GM18508 (cell line): ENCODE results near the gene SAMD14.

ENCODE experiments used
- ATAC-seq: cut with Tn5 transposase; IDR thresholded peaks from one replicate; pipeline ENCODE4 v1.9.1; 2021; ENCODE audit warnings: moderate number of reproducible peaks; ENCODE audit not compliant: insufficient read depth, unreplicated experiment

SAMD14 gene

DNA sequence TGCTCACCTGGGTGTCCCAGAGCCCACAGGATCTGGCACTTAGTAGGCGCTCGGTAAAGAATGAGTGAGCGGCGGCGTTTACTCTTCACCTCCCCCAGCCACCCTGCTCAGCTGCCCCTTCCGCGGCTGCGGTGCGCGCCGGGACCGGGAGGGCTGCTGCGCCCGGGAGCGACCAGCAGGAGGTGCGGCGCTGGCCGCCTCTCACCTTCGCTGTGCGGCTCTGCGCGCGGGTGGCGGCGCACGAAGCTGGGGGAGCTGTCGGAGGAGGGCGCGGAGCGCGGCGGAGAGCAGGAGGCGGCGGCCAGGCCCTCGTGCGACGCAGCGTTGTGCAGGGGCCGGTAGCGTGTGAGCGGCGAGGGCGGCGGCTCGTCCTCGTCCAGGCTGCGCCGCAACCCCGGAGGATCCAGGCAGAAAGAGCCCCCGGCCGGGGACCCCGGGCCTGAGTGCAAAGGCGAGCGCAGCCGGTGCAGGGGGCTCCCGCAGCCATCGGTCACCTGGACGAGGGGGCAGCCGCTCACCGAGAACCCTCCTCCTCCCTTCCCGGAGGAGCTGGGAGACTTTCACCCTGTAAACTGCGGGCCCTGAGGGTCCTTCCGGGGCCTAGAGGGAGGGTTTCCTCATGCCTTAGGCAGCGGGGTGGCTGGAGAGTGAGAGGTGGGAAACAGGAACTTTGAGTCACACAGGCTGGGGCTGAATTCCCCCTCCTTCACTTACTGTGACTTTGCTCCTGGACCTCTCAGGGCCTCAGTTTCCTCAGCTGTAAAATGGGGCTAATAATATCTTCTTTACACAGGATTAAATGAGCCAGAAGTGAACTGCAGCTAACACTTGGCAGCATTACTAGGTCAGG is 12.5 kb downstream of the SAMD14 start:
- no peak for ATAC-seq

DNA sequence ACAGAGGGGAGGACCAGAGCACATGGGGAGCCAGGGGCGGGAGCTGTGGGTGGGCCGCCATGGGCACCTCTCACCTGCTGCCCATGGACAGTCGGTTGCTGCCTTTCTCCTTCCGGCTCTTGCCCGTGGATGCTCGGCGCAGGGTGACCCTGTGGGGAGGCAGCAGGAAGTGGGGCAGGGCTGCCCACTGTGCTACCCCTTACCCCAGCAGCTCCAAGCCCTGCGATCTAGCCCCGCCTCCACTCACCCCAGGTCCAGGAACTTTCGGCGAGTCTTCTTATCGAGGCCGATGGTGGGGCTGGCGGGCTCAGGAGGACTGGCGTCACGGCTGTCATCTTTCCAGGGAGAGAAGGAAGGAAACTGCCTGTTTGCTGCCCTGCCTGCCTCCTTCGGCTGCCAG is 14.2 kb downstream of the SAMD14 start:
- no peak for ATAC-seq

DNA sequence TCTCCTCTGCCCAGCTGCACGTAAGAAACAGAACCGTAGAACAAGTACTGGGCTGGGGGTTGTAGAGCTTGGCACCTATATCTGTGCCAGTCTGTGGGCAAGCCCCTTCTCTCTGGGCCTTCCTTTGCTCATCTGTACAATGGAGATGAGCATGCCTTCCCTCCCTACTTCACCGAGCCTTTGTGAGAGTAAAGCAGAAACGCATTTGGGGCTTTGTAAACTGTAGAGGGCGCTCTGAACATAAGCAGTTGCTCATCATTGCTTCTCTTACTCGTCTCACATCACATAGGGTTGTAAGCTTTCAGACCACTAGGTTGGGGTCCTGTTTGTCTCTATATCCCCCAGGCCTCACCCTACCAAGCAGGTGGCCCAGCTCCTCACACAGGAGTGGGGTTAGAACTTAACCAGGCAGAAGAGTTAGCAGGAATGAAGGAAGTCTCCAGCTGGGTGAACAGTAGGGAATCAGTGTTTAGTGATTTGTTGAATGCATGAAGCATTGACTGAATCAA is 15.1 kb downstream of the SAMD14 start:
- ATAC-seq, result no peak

DNA sequence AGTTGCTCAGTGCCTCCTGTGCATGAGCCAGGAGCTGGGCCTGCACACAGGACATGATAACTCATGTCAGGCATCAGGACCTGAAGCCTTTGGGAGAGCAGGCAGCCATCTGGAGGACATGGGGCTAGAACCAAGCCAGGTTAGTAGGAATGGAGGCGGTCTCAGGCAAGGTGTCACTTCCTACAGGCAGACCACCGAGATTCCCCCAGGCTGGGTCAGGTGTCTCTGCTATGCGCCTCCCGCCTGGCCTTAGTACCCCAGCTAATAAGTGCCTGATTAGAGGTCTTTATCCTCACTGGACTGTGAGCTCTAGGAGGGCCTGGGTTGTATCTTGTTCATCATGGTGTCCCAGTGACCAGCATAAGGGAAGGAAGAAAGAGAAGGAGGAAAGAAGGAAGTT is 15.6 kb downstream of the SAMD14 start:
- ATAC-seq, result no peak

DNA sequence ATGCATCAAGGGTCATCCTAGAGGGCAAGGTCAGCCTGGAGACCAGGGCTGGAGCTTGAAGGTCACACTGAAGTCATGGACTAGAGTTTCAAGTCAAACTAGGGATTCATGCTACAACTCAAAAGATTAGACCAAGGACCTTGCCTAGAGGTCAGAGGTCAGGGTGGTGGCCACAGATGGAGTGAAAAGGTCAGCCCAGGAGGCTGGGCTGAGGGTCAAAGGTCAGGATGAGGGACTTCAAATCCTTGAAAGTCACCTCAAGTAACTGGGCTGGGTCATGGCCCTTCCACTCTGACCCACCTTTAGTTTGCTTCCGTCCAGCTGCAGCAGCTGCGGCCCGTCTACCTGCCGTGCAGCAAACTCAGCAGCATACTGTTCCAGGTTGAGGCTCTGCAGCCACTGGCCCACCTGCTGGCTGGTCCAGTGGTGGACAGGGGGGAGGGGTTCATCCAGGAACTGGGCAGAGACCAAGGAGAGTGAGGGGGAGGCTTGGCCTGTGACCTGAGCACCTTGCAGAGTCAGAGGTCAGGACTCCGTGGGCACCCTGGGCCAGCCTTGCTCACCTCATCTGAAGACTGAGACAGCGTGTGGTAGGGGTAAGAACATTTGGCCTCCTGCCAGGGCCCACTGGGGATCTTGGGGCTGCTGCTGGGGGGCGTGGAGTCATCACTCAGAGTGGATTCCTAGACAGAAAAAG is 16.2 kb downstream of the SAMD14 start:
- no peak for ATAC-seq

DNA sequence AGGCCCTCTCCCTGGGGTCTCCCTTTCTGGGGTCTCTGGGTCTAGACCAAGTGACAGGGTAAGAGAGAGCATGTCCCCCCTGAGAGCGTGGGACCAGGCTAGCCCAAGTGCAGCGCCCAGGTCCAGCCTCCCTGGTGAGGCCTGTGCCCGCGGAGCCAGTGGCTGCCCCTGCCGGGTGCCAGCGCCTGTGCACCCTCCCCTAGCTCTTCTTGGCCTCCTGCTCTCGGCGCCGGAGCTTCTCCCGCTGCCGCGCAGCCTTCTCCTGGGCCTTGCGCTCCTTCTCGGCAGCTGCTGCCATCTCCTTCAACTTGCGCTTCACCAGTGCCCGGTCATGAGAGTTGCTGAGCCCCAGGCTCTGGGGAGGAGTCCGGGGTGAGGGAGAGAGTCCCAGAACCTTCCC is 17.3 kb downstream of the SAMD14 start:
- no peak for ATAC-seq

DNA sequence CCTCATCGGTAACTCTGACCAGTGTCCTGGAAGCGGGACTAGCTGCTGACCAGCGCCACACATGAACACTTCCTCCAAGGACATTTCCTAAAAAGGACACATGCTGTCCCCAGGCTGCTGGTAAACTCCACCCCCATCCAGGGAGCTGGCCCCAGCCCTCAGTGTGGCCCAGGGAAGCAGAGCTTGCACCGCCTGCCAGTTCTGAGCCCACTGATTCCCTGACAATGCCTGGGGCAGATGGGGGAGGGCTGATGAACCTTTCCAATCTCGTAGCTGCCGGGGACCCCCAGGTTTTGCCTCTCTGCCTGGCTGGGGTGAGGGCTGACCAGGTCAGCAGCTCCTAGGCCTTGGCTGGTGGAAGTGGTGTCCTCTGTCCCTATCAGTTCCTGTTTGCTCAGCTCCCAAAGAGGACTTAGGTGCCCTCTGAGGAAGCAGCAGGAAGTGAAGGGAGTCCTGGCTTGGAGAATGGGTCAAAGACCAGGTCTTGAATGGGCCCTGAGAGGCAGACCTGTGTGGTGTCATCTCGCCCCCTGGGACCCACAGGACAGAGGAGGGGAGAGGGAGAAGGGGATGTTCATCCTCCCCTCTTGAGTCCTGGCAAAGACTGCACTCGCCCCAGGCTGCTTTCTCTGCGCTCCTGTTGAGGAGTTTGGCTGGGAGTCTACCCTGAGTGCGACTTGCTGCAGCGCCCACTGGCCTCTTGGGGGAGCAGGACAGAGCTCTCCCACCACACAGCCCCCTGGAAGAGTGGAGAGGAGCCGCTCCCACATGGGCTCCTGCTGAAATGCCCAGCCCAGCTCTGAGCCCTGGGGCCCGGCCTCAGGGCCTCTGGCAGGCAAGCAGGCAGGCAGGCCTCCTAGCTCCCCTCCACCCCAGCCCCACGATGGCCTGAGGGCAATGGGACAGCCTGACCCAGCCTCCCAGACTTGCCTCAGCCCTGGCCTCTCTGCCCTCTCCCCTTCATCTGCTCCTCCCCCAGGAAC is 18.0 kb downstream of the SAMD14 start:
- ATAC-seq, result no peak

DNA sequence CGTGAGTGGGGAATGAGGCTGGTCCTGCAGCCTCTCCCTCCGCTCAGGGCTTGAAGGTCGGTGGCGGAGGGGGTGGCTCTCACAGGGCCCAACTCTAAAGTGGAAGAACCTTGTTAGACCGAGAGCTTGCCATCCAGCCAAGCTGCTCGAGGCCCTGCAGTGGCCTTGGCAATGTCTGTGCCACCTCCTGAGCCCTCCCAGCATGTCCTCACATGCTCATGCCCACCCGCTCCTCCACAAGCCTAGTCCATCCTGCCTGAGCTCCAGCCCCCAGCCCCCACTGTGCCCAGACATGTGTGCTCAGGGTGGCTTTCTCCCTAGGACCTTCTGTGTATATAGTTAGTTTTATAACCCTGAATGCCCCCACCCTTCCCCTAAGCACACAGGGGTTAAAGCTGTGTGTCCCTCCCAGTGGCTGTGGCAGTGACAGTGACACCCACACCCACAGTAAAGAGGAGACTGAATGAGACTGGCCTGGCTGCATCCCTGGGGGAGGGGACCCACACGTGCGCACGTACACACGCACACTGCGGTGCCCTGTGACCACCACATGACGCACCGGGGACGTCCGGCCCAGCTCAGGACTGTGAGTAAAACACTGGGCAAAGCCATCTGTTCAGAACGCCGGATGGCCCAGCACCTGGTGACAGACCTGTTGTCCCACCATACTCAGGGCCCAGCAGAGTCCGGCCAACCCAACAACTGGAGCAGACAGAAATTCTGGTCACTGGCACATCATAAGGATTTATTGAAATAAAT is 19.2 kb downstream of the SAMD14 start:
- ATAC-seq, result no peak

DNA sequence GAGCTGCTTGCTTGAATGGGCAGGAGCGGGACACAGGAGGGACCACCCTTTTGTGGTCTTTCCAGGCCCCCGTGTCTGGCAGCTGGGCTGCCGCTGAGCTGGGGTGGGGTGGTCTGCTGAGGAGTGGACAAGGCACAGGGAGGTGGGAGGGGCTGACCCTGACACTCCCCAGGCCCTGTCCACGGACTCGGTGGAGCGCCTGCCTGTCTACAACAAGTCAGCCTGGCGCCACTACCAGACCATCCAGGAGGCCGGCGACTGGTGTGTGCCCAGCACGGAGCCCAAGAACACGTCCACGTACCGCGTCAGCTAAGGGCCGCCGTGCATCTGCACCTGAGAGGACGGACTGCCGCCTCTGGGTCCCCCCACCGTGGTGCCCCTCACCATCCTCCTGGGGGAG is 20.2 kb downstream of the SAMD14 start:
- no peak for ATAC-seq

DNA sequence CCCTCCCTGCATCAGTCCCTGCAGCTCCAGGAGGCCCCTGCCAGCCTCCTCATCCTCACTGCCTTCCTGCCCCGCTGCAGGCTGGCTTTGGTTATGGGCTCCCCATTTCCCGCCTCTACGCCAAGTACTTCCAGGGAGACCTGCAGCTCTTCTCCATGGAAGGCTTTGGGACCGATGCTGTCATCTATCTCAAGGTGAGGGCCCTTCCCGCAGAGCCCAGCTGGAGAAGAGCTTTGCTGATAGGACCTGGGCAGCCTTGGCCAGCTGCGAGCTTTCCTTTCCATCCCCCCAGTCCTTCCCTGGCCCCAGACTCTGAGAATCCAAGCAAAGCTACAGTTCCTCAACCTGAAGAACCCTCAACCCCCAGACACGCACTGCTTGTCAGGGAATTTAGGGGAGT is 20.8 kb downstream of the SAMD14 start:
- no peak for ATAC-seq

DNA sequence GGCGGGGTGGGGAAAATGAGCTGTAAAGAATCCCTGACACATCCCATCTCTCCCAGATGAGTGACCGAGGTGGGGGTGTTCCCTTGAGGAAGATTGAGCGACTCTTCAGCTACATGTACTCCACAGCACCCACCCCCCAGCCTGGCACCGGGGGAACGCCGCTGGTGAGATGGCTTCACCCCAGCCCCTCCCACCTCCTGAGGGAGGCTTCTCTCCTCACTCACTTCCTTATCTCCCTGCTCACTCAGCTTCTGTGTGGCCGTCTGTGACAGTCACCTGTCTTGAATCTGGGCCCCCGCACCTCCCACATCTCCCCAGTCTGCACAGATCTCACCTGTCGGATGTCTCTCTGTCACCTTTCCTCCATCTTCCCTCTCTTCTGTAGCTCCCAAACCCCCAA is 21.4 kb downstream of the SAMD14 start:
- ATAC-seq, result no peak

DNA sequence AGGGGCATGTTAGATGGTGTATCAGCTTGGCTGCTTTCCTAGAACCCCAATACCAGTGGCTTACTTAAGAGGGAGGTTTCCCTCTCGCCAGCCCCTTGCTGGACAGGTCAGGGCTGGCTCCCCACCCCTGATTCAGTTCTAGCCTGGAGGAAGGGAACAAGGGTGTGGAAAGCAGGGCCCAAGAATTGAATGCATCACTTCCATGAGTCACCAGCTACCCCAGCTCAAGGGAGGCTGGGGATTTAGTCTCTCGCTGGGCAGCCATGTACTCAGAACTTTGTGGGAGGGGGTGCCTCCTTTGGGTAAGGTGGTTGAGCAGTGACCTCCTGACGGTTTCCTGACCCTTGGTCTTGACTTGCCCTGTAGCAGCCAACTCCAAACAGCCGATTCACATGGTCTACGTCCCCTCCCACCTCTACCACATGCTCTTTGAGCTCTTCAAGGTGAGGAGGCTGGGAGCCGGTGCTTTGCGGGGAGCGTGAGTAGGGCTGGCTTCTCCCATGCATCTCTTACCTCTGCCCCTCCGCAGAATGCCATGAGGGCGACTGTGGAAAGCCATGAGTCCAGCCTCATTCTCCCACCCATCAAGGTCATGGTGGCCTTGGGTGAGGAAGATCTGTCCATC is 22.1 kb downstream of the SAMD14 start:
- no peak for ATAC-seq

DNA sequence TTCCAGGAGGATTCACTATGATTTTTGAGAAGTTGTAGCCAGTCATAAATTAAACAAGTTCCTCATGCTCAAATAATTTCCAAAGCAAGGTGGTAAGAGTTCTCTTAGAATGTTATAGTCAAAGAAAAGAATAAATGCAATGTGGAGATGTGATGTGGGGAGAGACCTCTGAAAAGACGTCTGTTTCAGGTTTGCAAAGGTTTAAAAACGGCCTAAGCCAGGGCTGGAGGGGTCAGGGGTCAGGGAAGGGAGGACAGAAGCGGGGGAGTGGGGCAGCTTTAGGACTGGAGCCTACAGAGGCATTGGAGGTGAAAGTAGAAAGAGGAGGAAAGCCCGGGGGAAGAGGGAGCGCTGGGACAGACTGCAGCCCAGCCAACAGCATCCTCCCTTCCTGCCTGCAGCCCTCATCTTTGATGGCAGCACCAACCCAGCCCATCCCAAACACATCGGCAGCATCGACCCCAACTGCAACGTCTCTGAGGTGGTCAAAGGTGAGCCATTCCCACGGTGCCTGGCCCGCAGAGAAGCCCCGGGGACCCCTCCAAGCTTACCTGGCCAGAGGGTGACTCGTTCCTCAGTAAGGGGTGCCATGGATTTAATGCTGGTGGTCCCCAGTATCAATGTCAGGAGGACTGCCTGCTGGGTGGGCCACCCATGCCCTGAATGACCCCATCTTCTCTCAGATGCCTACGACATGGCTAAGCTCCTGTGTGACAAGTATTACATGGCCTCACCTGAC is 23.4 kb downstream of the SAMD14 start:
- no peak for ATAC-seq

DNA sequence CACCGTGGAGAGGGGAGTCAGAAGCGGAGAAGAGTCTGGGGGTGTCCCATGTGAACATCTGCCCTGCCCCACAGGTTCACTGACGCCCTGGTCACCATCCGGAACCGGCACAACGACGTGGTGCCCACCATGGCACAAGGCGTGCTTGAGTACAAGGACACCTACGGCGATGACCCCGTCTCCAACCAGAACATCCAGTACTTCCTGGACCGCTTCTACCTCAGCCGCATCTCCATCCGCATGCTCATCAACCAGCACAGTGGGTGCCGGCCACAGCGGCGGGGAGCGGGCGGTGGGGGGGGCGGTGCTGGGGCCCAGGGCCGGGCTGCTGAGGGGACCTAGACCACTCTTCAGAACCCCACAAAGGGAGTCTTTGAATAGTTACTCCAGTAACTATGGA is 24.1 kb downstream of the SAMD14 start:
- no peak for ATAC-seq

DNA sequence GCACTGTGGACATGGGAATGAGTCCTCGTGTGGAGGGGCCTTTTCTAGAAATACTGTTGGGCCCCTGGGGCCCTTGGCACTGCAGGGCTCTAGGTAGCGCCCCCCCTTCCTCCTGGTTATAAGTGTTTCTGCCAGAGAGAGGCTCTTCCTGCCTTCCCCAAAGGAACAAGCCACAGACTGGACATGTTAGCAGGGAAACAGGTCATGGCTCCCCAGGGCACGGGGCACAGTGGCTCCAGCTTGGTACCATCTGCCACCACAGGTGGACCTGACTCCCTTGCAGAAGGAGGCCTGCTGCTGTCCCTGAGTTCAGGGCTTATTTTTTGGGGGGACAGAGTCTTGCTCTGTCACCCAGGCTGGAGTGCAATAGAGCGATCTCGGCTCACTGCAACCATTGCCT is 26.0 kb downstream of the SAMD14 start:
- no peak for ATAC-seq

DNA sequence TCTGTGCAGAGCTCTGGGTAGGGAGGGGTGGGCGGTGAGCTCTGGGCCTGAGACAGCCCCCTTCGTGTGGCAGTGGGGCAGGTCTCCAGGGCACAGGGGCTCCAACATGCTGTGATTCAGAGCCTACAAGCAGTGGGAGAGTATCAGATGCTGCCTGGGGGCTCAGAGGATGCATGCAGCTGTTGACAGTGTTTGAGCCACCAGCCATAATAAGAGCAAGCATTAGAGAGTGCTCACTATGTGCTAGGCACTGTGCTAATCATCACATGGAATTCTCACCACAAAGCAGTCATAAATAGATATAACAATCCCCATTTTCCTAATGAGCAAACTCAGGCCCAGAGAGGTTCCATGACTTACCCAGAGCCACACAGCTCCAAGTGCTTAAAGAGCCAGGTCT is 26.7 kb downstream of the SAMD14 start:
- no peak for ATAC-seq

DNA sequence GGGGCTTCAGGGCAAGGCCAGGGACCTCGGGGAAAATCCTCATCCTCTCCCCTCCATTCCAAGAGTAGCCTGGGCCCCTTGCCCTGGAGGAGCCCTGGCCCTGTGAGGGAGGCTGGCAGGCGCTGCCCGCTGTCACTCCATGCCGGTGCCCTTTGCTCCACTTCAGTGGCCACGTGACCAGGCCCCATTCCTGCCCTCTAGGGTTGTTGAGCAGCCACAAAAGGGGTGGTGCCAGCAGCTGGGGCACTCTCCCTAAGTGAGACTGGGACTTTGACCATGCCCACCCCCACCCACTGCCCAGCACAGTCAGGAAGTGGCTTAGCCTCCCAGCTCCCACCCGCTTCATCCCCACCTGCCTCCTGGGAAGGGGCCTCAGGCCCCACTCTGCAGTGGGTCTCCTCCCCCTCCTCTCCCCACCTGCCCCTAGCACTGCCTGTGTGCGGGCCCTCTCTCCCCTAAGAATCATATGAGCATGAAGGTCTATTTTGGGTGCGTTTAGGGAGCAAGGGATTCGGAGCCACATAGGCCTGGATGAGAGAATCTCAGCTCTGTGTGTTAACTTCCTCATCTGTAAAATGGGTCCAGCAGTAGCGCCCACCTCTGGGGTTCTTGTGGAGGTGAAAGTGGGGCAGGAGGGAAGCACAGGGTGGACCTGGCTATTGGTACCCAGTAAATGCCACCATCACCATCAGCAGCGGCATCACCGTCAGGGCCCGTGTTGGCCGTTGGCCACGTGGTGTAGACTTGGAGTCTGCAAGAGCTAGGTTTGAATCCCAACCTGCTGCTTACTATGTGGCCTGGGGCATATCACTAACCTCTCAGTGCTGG is 27.6 kb downstream of the SAMD14 start:
- no peak for ATAC-seq
